AG04449 (cell line): ENCODE measurements around the gene RAB36.

Experiments
- CTCF ChIA-PET: fragments of 350-600 bp; formaldehyde crosslinking; extraction: SDS; loops from one replicate; lab custom pipeline; 2021; ENCODE audit warnings: antibody characterized with exemption; lab: Yijun Ruan, JAX
- POLR2A ChIA-PET: fragments of 400-600, 350-600 bp; formaldehyde crosslinking; extraction: SDS; loops from one replicate; lab custom pipeline; 2020; ENCODE audit warnings: antibody characterized with exemption, inconsistent platforms; lab: Yijun Ruan, JAX
- DNase-seq: peaks from one replicate; pipeline ENCODE4 v3.0.0-alpha.2; 2010; ENCODE audit warnings: low read depth, low spot score
- H3K4me3 ChIP-seq: 2 replicates; pipeline ENCODE4 v1.5.1; 2011; ENCODE audit warnings: low read depth, mild to moderate bottlenecking, control low read depth, low read length
- TF ChIP-seq, protein P1 (sequence below): IDR thresholded peaks from one replicate; pipeline ENCODE4 v1.5.1; 2011; ENCODE audit warnings: mild to moderate bottlenecking, moderate library complexity, low read length, control low read depth, inconsistent platforms; ENCODE audit not compliant: insufficient read depth; ENCODE audit errors: missing control alignments

RAB36 gene

DNA sequence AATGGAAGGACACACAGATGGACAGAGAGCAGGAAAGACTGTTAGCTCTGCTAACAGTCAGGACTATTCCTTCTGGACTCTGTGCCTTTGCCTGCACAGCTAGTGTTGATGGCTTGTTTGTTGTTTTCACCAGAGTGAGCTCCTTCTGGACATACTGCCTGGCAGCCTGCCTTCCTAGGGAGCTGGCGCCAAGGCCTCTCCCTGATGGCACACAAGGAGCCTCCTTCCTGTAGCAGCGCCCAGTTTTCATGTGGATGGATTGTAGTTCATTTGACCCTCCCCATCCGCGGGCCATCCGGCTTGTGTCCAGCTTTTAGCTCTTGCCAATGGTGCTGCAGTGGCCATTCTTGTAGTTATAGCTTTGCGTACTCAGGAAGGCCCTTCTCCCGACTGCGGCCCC, 18.4 kb downstream of the RAB36 start:
- ChIA-PET POLR2A (interaction anchor here (1.2 kb wide), 1 partner anchor 19 kb away, joined by 4 read pairs; the partner anchor contains the start of gene RAB36), CTCF (interaction anchor here (1.0 to 9.5 kb wide), 7 partner anchors 9 to 126 kb away, joined by 3 to 87 read pairs (median 5); partner anchors contain the start of gene BCR)
- no peak for DNase-seq
- TF ChIP-seq, protein P1, sequence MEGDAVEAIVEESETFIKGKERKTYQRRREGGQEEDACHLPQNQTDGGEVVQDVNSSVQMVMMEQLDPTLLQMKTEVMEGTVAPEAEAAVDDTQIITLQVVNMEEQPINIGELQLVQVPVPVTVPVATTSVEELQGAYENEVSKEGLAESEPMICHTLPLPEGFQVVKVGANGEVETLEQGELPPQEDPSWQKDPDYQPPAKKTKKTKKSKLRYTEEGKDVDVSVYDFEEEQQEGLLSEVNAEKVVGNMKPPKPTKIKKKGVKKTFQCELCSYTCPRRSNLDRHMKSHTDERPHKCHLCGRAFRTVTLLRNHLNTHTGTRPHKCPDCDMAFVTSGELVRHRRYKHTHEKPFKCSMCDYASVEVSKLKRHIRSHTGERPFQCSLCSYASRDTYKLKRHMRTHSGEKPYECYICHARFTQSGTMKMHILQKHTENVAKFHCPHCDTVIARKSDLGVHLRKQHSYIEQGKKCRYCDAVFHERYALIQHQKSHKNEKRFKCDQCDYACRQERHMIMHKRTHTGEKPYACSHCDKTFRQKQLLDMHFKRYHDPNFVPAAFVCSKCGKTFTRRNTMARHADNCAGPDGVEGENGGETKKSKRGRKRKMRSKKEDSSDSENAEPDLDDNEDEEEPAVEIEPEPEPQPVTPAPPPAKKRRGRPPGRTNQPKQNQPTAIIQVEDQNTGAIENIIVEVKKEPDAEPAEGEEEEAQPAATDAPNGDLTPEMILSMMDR, result no peak
- H3K4me3 ChIP-seq, result no peak overlapping the region

DNA sequence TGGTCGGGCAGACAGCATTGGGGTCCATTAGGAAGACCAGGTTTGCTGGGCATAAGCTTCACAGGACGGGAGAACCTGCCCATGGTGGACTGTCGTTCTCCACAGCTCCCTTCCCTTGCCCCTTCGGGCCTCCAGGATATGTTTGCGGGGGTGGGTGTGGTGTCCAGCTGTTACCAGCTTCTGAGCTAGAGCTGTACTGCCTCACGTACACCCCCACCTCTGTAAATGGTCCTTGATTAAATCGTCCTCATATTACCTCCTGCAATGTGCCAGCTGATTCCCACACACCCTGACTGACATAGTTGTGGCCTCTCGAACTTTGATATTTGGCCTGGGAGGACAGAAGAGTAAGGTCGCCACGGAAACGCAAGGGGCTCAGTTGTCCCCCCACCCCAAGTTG, 18.8 kb downstream of the RAB36 start:
- DNase-seq, result no peak

DNA sequence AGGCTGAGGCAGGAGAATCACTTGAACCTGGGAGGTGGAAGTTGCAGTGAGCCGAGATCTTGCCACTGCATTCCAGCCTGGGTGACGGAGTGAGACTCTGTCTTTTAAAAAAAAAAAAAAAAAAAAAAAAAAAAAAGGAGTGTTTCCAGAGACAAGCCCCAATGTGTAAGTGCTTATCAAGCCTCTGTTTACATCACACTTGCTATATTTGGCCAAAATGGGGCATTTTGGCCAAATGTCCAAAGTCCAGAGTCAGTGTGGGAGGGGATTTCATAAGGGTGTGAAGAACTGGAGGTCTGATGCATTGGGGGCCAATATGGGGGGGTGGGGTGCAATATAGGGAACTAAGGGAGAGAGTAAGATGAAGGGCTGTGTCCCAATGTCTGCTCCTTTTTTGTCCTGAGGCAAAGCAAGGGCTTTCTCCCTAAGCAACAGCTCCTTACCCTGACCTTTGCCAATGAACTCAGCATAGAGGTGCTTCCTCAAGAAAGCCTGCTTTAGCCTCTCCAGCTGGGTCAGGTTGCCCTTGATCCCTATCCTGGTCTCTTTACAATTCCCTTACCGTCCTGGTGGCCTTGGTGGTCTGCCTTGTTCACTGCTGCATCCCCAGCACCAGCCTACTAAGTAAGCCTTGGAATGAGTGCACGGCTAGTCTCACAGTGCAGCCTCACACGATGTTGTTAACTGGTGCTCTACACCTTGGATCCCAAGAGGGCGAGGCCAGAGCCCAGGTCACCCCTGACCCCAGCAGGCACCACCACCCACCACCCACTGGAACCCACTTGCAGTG, 21.0 kb downstream of the RAB36 start:
- H3K4me3 ChIP-seq, result no peak overlapping the region
- ChIA-PET POLR2A (no interaction called here), CTCF (interaction anchor here (9.5 to 27.6 kb wide), 2 partner anchors 10 to 120 kb away, joined by 87 to 953 read pairs; partner anchors contain the start of gene BCR)
- DNase-seq, result no peak
- TF ChIP-seq, protein P1, result no peak

More for the DNA sequence above, 18.8 kb downstream of the RAB36 start:
- POLR2A ChIA-PET, result interaction anchor here (1.2 kb wide), 1 partner anchor 19 kb away, joined by 4 read pairs; the partner anchor contains the start of gene RAB36
- CTCF ChIA-PET, result interaction anchor here (1.1 to 9.5 kb wide), 6 partner anchors 11 to 126 kb away, joined by 3 to 87 read pairs (median 6); partner anchors contain the start of gene BCR
- TF ChIP-seq, protein P1, result no peak
- H3K4me3 ChIP-seq, result no peak overlapping the region

DNA sequence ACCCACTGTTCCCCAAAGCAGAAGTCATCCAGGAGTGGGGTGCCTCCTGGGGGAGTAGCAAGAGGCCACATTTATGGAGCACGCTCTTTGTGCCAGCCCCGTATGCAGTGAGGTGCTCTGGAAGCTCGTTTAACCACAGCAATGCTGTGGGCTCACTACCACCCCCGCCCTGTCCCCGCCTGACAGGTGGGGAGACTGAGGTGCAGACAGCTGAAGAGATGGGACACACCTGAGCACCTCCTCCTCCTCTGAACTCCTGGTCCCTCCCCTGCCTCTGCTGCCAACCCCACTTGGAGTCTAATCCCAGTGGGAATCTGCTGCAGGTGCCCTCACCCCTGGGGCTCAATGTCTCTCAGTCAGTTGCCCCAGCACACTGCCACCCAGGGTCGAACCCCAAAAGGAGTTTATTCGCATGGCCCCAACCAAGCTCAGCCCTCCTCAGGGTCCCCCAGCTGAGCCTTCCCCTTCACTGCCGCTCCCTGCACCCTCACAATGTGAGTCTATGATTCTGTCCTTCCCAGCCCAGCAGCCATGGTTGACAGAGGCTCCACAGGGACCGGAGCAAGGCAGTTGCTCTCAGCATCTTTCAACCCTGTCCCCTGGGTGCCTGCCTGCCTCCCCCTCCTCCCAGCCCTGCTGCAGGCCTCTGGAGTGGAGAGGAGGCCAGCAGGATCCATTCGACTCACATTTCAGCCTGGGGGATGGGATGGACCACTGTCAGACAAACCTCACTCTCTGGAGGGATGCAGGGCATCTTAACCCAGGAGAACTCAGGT, 21.8 kb downstream of the RAB36 start:
- DNase-seq, result no peak
- ChIA-PET CTCF (interaction anchor here (9.5 to 27.6 kb wide), 2 partner anchors 9 to 119 kb away, joined by 87 to 953 read pairs; partner anchors contain the start of gene BCR), POLR2A (no interaction called here)
- TF ChIP-seq, protein P1, result no peak
- H3K4me3 ChIP-seq, result no peak overlapping the region

DNA sequence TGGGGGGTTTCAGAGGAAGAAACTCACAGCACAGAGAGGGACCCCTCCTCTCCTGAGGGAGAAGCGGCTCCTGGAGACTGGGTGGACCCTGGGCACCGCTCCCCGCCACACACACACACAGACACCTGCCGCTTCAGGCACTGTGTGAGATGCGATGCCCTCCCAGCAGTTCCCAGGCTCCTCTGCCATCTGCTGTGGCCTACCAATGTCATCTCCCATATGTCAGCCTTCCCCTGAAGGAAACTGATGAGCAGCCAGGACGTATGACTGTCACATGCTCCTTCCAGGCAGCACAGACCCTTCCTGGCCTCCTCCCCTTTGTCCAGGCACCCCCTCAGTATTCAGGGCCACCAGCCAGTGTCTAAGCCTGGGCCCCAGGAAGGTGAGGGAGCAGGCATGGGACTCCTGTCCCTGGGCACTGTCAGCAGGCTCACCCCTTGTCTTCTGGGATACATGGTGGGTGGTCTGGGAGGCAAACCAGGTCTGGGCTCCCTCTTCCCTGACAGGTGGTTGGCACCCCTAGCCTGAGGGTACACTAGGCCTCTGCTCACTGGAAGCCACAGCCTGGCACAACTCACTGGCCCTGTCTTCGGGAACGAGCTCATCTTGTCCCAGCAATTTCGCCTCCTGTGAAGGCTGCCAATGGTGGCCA, 23.2 kb downstream of the RAB36 start:
- TF ChIP-seq, protein P1, result no peak
- POLR2A ChIA-PET, result no interaction called here
- no peak for DNase-seq
- H3K4me3 ChIP-seq, result no peak overlapping the region
- CTCF ChIA-PET, result interaction anchor here (9.5 to 27.6 kb wide), 2 partner anchors 7 to 117 kb away, joined by 87 to 953 read pairs; partner anchors contain the start of gene BCR
